C4-2B (cell line): Measurements from ENCODE around the gene ELAPOR1.

ENCODE experiments used
- H3K27ac ChIP-seq: fragments of 450-650 bp; 2 replicates; pipeline ENCODE4 v1.5.1; 2017
- ZFX ChIP-seq: fragments of 450-650 bp; IDR thresholded peaks from 2 replicates; pipeline ENCODE4 v1.6.1; 2017
- TF ChIP-seq, protein P1 (sequence below): fragments of 450-650 bp; conservative IDR thresholded peaks from 2 replicates; pipeline ENCODE4 v1.5.1; 2017; ENCODE audit warnings: mild to moderate bottlenecking

The ELAPOR1 gene

DNA sequence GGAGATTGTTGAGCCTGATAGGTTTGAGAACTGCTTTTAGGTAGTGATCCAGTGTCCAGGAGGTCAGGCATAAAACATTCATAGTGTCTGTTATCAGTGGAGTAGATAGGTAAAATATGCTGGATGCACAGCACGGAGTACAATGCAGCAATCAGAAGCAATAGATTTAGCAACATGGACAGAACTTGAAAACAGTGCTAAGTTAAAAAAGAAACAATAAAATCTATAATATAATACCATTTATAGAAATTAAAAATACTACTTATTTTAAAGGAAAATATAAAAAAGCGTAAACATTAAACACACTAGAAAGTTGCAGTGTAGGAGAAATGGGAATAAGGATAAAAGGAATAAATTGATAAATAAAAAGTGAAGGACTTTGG, 34.7 kb upstream of the ELAPOR1 start:
- peak overlapping the region; percentile 28; the same call in 1 of the 2 replicates for H3K27ac ChIP-seq
- TF ChIP-seq ZFX: no peak
- TF ChIP-seq, protein P1, sequence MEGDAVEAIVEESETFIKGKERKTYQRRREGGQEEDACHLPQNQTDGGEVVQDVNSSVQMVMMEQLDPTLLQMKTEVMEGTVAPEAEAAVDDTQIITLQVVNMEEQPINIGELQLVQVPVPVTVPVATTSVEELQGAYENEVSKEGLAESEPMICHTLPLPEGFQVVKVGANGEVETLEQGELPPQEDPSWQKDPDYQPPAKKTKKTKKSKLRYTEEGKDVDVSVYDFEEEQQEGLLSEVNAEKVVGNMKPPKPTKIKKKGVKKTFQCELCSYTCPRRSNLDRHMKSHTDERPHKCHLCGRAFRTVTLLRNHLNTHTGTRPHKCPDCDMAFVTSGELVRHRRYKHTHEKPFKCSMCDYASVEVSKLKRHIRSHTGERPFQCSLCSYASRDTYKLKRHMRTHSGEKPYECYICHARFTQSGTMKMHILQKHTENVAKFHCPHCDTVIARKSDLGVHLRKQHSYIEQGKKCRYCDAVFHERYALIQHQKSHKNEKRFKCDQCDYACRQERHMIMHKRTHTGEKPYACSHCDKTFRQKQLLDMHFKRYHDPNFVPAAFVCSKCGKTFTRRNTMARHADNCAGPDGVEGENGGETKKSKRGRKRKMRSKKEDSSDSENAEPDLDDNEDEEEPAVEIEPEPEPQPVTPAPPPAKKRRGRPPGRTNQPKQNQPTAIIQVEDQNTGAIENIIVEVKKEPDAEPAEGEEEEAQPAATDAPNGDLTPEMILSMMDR: no peak

DNA sequence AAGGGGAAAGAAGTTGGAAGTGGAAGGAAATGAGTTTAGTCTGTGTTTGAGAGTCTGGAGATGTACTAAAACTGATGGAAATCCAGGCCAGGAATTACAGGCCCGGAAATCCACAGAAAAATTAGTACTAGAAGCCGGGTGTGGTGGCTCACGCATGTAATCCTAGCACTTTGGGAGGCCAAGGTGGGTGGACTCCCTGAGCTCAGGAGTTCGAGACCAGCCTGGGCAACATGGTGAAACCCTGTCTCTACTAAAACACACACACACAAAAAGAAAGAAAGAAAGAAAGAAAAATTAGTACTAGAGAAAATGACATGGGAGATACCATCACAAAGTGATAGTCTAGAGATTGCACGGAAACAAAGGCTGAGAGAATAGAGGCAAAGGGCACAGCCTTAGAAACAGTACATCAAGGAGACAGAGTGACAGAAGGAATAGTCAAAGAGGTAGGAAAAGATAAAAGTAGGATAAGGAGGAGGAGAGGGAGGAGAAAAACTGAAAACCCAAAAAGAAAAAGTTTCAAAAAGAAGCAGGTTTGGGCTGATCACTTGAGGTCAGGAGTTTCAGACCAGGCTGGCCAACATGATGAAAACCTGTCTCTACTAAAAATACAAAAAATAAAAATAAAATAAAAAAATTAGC, 33.4 kb upstream of the ELAPOR1 start:
- TF ChIP-seq, protein P1: no peak
- TF ChIP-seq ZFX: no peak
- H3K27ac ChIP-seq: peak overlapping the region; percentile 28; the same call in 1 of the 2 replicates

DNA sequence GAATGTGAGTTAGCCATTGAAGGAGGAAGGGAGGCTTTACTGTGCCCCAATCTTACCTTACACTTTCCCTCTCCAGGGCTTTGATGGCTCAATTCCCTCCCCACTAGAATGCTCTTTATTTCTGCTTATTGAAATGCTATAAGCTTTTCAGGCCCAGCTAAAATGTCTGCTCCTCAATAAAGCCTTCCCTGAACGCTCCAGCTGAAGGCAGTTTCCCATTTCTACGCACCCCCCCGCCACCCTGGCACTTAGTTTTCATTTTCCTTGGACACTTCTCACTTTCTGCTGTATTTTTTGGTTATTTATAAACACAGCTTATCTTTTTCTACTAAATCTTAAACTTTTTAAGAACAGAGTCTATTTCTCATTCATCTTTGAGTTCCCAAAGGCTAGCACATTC, 30.4 kb upstream of the ELAPOR1 start:
- no peak overlapping the region for H3K27ac ChIP-seq
- TF ChIP-seq, protein P1: no peak
- no peak for TF ChIP-seq ZFX

DNA sequence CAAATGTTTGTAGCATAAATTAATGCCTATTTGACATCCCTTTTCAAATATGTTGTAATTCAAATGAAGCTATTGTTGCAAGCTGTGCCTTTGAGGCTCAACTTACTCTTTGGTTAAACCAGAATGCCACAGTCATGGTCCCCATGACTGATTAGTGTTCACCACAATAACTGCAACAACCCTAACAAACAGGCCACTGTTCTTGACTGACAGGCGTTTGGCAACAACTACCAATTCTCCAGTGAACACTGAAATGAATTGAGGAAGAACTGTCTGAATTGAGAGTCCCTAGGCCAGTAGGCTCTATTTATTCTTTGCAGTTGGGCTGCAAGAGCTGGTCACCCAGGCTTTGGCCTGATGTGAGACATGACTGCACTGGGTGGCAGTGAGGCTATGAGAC, 30.0 kb upstream of the ELAPOR1 start:
- TF ChIP-seq ZFX: no peak
- H3K27ac ChIP-seq: no peak overlapping the region

DNA sequence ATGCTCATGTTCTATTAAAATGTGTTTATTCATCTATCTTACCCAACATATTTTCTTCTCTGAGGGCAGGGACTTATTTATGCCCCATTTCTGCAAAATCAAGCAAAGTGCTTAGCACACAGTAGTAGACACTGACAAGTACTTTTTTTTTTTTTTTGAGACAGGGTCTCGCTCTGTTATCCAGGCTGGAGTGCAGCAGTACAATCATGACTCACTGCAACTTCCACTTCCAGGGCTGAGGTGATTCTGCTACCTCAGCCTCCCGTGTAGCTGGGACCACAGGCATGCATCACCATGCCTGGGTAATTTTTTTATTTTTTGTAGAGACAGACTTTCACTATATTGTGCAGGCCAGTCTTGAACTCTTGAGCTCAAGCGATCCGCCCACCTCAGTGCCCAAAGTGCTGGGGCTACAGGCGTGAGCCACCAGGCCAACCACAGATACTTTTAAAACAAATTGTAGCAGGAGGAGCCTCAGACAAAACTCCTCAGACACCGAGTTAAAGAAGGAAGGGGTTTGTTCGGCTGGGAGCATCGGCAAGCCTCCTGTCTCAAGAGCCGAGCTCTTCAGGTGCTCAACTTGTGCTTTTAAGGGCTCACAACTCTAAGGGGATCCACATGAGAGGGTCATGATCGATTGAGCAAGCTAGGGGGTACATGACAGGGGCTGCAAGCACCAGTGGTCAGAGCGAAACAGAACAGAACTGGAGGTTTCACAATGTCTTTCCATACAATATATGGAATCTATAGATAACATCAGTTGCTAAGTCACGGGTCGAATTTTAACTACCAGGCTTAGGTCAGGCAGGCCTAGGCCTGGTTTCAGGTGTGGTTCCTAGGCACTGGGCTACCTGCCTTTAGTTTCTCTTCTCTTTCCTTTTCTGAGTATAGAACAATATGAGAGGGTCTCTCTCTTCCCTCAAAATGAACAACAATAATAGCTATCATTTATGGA, 29.1 kb upstream of the ELAPOR1 start:
- H3K27ac ChIP-seq: no peak overlapping the region
- TF ChIP-seq, protein P1: no peak

DNA sequence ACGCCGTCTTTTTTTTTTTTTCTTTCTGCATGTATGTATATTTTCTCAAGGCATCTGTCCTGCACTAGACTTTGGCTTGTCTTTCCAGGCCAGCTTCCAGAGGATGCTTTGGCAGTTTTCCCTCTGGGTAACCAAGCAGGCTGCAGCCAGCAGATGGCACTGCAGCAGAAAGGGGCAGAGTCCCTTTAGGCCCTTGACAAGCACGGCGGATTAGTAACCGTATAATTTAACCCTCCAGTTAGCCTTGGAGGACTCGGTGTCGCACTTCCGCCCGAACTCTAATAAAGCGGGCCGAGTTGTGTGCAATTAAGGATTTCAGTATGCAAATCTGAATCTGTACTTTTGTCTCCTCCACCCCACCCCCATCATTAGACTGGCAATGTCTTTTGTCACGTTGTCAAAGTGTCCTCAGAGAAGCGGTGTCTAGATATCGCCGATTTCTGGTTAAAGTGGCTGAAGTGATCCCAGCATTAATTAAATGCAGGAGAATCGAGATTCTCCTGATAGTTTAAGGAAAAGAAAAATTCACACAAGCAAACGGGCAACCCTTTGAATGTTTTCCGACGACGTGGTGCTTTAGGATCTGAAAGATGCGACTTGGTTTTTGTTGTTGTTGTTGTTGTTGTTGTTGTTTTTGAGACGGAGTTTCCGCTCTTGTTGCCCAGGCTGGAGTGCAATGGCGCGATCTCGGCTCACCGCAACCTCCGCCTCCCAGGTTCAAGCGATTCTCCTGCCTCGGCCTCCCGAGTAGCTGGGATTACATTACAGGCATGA, 24.5 kb upstream of the ELAPOR1 start:
- peak overlapping the region; percentile 78; the same call in 1 of the 2 replicates for H3K27ac ChIP-seq
- TF ChIP-seq ZFX: no peak
- TF ChIP-seq, protein P1: peak; percentile 82

DNA sequence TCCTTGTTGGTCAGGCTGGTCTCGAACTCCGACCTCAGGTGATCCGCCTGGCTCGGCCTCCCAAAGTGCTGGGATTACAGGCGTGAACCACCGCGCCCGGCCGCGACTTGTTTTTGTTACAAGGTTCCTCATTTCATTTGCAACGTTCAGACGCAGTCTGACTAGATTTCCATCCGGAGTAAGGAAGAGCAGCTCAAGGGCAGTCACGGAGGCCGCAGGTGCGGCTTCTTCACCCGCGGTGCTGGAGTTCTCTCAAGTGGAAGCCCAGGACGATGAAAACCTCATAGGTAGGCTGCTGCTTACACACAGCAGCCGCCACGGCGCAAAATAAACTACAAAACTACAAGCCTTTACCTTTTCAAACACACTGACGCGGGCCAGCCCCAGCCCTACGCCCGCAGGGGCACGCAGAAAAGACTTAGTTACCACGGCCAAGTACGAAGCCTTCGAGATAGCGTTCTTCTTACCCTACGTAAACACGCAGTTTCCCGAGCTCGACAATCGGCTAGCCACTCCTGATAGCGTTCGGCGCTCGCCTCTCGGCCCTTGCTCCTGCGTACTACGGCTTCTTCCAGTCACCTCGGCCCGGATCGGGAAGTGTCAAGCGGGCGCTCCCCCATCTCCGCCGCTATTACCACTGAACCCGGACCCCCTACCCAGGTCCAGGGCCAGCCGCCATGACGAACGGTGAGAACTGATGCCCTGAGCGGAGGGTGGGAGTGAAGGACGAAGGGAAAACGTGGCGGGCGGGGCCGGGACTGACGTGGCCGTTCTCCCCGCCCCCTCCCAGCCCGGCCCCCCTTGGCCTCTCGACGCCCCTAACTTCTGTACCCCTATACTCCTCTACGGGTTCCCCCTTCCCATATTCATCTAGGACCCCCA, 23.5 kb upstream of the ELAPOR1 start, which contains the start of gene TMEM167B:
TSS of gene TMEM167B (plus strand) at position 569 of the 882 bp plus-strand sequence. CDS start at position 678, 109 bp downstream.
- TF ChIP-seq ZFX: peak; percentile 45
- TF ChIP-seq, protein P1: no peak
- peak within 1 kb of the TSS; percentile 78 for H3K27ac ChIP-seq
